Measurements from ENCODE around the gene SH3BP2. TPM values are rescaled to one million over a fixed set of nuclear protein-coding genes. Genes with fewer than 3 reads are reported as not detected.
A peak's percentile ranks its signal among the peaks of the same experiment; 100 is the strongest.

Gene SH3BP2
- total RNA-seq, 1 donor from 2014 or later: 150 TPM

DNA sequence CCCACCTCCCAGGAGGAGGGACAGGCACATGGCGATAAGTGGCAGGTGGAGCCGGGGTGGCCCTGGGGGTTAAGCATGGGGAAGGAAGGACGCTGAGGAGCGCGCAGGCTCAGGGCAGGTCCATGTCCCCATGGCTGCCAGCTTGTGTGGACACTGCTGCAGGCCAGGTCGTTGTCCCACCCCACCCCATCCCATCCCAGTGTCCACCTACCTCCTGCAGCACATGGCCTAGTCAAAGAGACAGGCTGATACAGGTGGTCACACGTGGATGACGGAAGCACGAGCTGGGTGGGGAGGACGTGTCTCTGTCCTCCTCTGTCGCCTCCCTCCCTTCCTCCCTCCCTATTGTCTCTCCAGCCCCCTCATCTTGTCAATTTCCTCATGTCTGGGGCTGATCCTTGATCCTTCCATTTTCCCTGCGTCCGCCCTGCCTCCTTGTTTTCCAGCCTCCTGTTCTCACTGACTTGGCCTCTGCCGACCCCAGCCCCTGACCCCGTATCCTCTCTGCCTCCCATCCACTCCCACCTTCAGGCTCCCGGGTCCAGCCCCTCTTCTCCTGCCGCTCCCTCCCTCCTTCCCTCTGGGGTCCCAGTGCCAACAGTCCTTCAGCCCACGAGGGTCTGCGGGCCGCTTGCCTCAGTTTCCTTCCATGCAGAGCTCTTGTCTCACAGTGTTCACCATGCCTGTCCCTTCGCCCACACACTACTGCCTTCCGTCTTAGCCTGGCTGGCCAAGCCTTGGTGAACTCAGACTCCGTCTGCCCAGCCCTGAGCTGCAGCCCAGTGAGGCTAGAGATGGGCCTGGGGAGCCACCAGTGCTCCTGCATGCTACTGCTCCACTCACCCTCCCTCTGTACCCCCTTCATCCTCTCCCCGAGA, 35.2 kb downstream of the SH3BP2 start:
- Mint-ChIP-seq H3K9me3 (ENCODE audit: unreplicated experiment) (no peaks in the 10 kb centered on the region), H3K4me1 (ENCODE audit: unreplicated experiment) (peaks cover 13% of the 10 kb centered on the region), H3K4me3 (ENCODE audit: unreplicated experiment) (peak overlapping the region; percentile 31), H3K27ac (ENCODE audit: unreplicated experiment) (no peak overlapping the region), H3K36me3 (ENCODE audit: low read depth, unreplicated experiment) (peaks cover 44% of the 10 kb centered on the region), H3K27me3 (ENCODE audit: unreplicated experiment) (peaks cover 19% of the 10 kb centered on the region)
- TF ChIP-seq, protein P1, sequence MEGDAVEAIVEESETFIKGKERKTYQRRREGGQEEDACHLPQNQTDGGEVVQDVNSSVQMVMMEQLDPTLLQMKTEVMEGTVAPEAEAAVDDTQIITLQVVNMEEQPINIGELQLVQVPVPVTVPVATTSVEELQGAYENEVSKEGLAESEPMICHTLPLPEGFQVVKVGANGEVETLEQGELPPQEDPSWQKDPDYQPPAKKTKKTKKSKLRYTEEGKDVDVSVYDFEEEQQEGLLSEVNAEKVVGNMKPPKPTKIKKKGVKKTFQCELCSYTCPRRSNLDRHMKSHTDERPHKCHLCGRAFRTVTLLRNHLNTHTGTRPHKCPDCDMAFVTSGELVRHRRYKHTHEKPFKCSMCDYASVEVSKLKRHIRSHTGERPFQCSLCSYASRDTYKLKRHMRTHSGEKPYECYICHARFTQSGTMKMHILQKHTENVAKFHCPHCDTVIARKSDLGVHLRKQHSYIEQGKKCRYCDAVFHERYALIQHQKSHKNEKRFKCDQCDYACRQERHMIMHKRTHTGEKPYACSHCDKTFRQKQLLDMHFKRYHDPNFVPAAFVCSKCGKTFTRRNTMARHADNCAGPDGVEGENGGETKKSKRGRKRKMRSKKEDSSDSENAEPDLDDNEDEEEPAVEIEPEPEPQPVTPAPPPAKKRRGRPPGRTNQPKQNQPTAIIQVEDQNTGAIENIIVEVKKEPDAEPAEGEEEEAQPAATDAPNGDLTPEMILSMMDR (IDR thresholded peaks at IDR 0.05; ENCODE audit: unreplicated experiment): no peak
- DNase-seq (ENCODE audit: low spot score): no peak

DNA sequence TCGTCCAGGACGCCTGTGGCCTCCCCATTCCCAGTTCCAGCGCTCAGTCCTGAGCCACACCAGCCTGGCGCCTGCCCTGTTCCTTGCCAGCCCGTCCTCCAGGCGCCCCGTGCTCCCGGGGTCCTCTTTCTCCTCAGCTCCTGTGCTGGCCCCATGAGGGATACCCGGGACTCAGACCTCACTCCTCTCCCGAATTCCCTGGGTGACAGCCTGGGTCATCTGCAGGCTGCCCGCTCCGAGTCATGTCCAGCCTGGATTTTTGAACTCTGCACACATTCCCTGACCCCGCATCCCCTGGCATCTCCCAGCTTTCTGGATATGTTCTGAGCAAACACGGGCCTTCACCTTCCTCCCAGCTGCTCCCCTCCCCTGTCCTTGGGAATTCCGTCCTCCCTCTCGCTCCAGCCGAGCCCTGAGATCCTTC, 35.9 kb downstream of the SH3BP2 start:
- peak overlapping the region; percentile 78 for H3K27ac Mint-ChIP-seq (ENCODE audit: unreplicated experiment)
- no peaks in the 10 kb centered on the region for H3K9me3 Mint-ChIP-seq (ENCODE audit: unreplicated experiment)
- DNase-seq (ENCODE audit: low spot score): no peak
- peaks cover 48% of the 10 kb centered on the region for H3K36me3 Mint-ChIP-seq (ENCODE audit: low read depth, unreplicated experiment)
- TF ChIP-seq, protein P1 (IDR thresholded peaks at IDR 0.05; ENCODE audit: unreplicated experiment): no peak
- peak overlapping the region; percentile 31 for H3K4me3 Mint-ChIP-seq (ENCODE audit: unreplicated experiment)
- peaks cover 13% of the 10 kb centered on the region for H3K4me1 Mint-ChIP-seq (ENCODE audit: unreplicated experiment)
- H3K27me3 Mint-ChIP-seq (ENCODE audit: unreplicated experiment): peaks cover 19% of the 10 kb centered on the region

DNA sequence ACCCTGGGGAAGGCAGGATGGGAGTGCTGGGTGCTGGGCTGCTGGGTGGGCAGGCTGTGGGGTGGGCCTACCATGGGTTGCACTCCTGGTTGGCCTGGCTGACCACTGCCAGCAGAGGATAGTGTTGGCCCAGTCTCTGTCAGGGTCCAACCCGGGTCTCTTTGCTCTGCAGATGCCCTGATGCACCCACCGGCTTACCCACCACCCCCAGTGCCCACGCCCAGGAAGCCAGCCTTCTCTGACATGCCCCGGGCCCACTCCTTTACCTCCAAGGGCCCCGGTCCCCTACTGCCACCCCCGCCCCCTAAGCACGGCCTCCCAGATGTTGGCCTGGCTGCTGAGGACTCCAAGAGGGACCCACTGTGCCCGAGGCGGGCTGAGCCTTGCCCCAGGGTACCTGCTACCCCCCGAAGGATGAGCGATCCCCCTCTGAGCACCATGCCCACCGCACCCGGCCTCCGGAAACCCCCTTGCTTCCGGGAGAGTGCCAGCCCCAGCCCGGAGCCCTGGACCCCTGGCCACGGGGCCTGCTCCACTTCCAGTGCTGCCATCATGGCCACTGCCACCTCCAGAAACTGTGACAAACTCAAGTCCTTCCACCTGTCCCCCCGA, 36.5 kb downstream of the SH3BP2 start:
- TF ChIP-seq, protein P1 (IDR thresholded peaks at IDR 0.05; ENCODE audit: unreplicated experiment): no peak
- H3K4me1 Mint-ChIP-seq (ENCODE audit: unreplicated experiment): peaks cover 13% of the 10 kb centered on the region
- H3K27me3 Mint-ChIP-seq (ENCODE audit: unreplicated experiment): peaks cover 19% of the 10 kb centered on the region
- H3K9me3 Mint-ChIP-seq (ENCODE audit: unreplicated experiment): no peaks in the 10 kb centered on the region
- no peak overlapping the region for H3K27ac Mint-ChIP-seq (ENCODE audit: unreplicated experiment)
- no peak for DNase-seq (ENCODE audit: low spot score)
- peaks cover 46% of the 10 kb centered on the region for H3K36me3 Mint-ChIP-seq (ENCODE audit: low read depth, unreplicated experiment)
- no peak overlapping the region for H3K4me3 Mint-ChIP-seq (ENCODE audit: unreplicated experiment)

DNA sequence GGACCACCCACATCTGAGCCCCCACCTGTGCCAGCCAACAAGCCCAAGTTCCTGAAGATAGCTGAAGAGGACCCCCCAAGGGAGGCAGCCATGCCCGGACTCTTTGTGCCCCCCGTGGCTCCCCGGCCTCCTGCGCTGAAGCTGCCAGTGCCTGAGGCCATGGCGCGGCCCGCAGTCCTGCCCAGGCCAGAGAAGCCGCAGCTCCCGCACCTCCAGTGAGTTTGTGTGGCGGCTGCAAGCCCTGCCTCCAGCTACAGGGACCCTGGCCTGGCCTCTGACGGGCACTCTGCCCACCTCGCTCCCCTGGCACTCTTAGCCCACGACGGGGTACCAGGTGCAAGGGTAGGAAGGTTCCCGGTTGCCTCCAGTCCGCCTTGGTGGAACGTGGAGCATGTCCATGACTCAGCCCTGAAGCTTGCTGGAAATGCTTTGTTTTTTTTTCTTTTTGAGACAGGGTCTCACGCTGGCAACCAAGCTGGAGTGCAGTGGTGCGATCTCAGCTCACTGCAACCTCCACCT, 37.1 kb downstream of the SH3BP2 start:
- DNase-seq (ENCODE audit: low spot score): no peak
- Mint-ChIP-seq H3K4me3 (ENCODE audit: unreplicated experiment) (no peak overlapping the region), H3K4me1 (ENCODE audit: unreplicated experiment) (peaks cover 13% of the 10 kb centered on the region), H3K27ac (ENCODE audit: unreplicated experiment) (no peak overlapping the region), H3K9me3 (ENCODE audit: unreplicated experiment) (no peaks in the 10 kb centered on the region), H3K36me3 (ENCODE audit: low read depth, unreplicated experiment) (peaks cover 45% of the 10 kb centered on the region), H3K27me3 (ENCODE audit: unreplicated experiment) (peaks cover 19% of the 10 kb centered on the region)
- TF ChIP-seq, protein P1 (IDR thresholded peaks at IDR 0.05; ENCODE audit: unreplicated experiment): no peak
